Stimulated activated CD4-positive, alpha-beta T cell treated with anti-CD3 and anti-CD28 coated beads, TNF-alpha, amount 100 ng/mL, for 4 hours (primary cell): ENCODE data around the gene NOD1.
A peak's percentile ranks its signal among the peaks of the same experiment; 100 is the strongest.
"Not testable (repeated sequence)": the region's sequence is repeated elsewhere in the genome, so short reads cannot be mapped to it uniquely, and the experiment has no call there.

ENCODE experiments used
- DNase-seq, 3 experiments: peaks; one replicate each; pipeline ENCODE4 v3.0.0-alpha.2; 2020; ENCODE audit warnings: low read depth in 3 of 3

Gene NOD1

GRCh38 chr7:30478349-30479201, at the start of gene NOD1:
TSS of gene NOD1 (minus strand) at chr7:30478784. CDS start at chr7:30456921, 21,863 bp downstream.
- peak; percentile 29 to 49 (median 41) for DNase-seq

GRCh38 chr7:30527297-30527696, 48.7 kb upstream of the NOD1 start:
- not testable (repeated sequence) for DNase-seq

- no peak for DNase-seq
These were observed 47.6 kb upstream of the NOD1 start for GRCh38 chr7:30526163-30526562.

- DNase-seq, result no peak
These were observed 46.8 kb upstream of the NOD1 start for GRCh38 chr7:30525429-30525828.

GRCh38 chr7:30524545-30524944, 46.0 kb upstream of the NOD1 start:
- DNase-seq, result no peak

GRCh38 chr7:30523466-30523865, 44.9 kb upstream of the NOD1 start:
- no peak for DNase-seq

GRCh38 chr7:30522159-30522558, 43.6 kb upstream of the NOD1 start:
- no peak for DNase-seq

- DNase-seq, result no peak
These were observed 42.9 kb upstream of the NOD1 start for GRCh38 chr7:30521532-30521931.

- DNase-seq, result no peak
These were observed 40.5 kb upstream of the NOD1 start for GRCh38 chr7:30519122-30519521.

- no peak for DNase-seq
These were observed 37.2 kb upstream of the NOD1 start for GRCh38 chr7:30515761-30516160.

- no peak for DNase-seq
These were observed 36.2 kb upstream of the NOD1 start for GRCh38 chr7:30514776-30515175.

GRCh38 chr7:30514177-30514576, 35.6 kb upstream of the NOD1 start:
- no peak for DNase-seq

- no peak for DNase-seq
These were observed 35.2 kb upstream of the NOD1 start for GRCh38 chr7:30513762-30514161.

- no peak for DNase-seq
These were observed 33.5 kb upstream of the NOD1 start for GRCh38 chr7:30511973-30512662.

GRCh38 chr7:30511494-30511893, 32.9 kb upstream of the NOD1 start:
- no peak for DNase-seq

- no peak for DNase-seq
These were observed 31.8 kb upstream of the NOD1 start for GRCh38 chr7:30510124-30511075.

GRCh38 chr7:30509171-30509857, 30.7 kb upstream of the NOD1 start:
- DNase-seq, result not testable (repeated sequence)

- DNase-seq, result not testable (repeated sequence)
These were observed 28.8 kb upstream of the NOD1 start for GRCh38 chr7:30507346-30507900.

- no peak for DNase-seq
These were observed 26.7 kb upstream of the NOD1 start for GRCh38 chr7:30505174-30505697.

GRCh38 chr7:30504301-30505173, 26.0 kb upstream of the NOD1 start, which contains the start of gene GGCT:
TSS of gene GGCT (minus strand) at chr7:30504829. CDS start at chr7:30504709, 120 bp downstream.
- DNase-seq, result peak; percentile 88 to 95 (median 95)
